ENCODE data around the gene MGRN1. TPM values are rescaled to one million over a fixed set of nuclear protein-coding genes. Genes with fewer than 3 reads are reported as not detected.

The MGRN1 gene
- total and polyA plus RNA-seq, 8 donors, result 13.2 to 469 (median 56.1) TPM

- intact Hi-C loops (cut with DNase I; ENCODE audit: low total_unique reads), result no loop called here
Observed at GRCh38 chr16:4677994-4678393, 53.4 kb downstream of the MGRN1 start.

GRCh38 chr16:4678596-4678995, 54.0 kb downstream of the MGRN1 start:
- H3K27ac ChIP-seq, result peak overlapping the region; percentile 33 to 90 (median 87)
- intact Hi-C loops (cut with DNase I; ENCODE audit: low total_unique reads), result no loop called here
- H3K4me3 ChIP-seq, result no peak overlapping the region
- H3K9me3 ChIP-seq, result no peaks in the 10 kb centered on the region
- TF ChIP-seq EP300 (IDR thresholded peaks at IDR 0.05) (no peak), POLR2A (IDR thresholded peaks at IDR 0.05) (no peak), POLR2AphosphoS5 (IDR thresholded peaks at IDR 0.05) (no peak), CTCF (IDR thresholded peaks at IDR 0.05) (no peak)
- no peak for DNase-seq
- 67 to 88% (median 82%) methylated on average over 6 of the region's 6 CpGs for WGBS, 5 donors
- H3K27me3 ChIP-seq, result no peaks in the 10 kb centered on the region
- peaks cover 30 to 70% (median 42%) of the 10 kb centered on the region in 4 donors for H3K4me1 ChIP-seq
- peaks cover 15 to 95% (median 85%) of the 10 kb centered on the region in 4 donors for H3K36me3 ChIP-seq

More at GRCh38 chr16:4677994-4678393, 53.4 kb downstream of the MGRN1 start:
- WGBS, 5 donors, result 90 to 98% (median 92%) methylated on average over 8 to 9 of the region's 9 CpGs
- DNase-seq, result no peak
- Histone ChIP-seq H3K27me3 (no peaks in the 10 kb centered on the region), H3K27ac (peak overlapping the region in 2 of 5 donors; percentile 85 to 90), H3K36me3 (peaks cover 18 to 95% (median 85%) of the 10 kb centered on the region in 4 donors), H3K4me1 (peaks cover 30 to 66% (median 40%) of the 10 kb centered on the region in 4 donors), H3K4me3 (no peak overlapping the region), H3K9me3 (no peaks in the 10 kb centered on the region)
- TF ChIP-seq EP300 (IDR thresholded peaks at IDR 0.05), result no peak
- no peak for TF ChIP-seq POLR2AphosphoS5 (IDR thresholded peaks at IDR 0.05)
- no peak for TF ChIP-seq POLR2A (IDR thresholded peaks at IDR 0.05)
- no peak for TF ChIP-seq CTCF (IDR thresholded peaks at IDR 0.05)

GRCh38 chr16:4679156-4679849, 54.7 kb downstream of the MGRN1 start:
- Histone ChIP-seq H3K27me3 (no peaks in the 10 kb centered on the region), H3K4me1 (peaks cover 30 to 72% (median 42%) of the 10 kb centered on the region in 4 donors), H3K4me3 (peak overlapping the region; percentile 16 to 43 (median 24)), H3K36me3 (peaks cover 21 to 95% (median 85%) of the 10 kb centered on the region in 4 donors), H3K9me3 (no peaks in the 10 kb centered on the region), H3K27ac (peak overlapping the region; percentile 82 to 90 (median 87))
- intact Hi-C loops (cut with DNase I; ENCODE audit: low total_unique reads), result no loop called here
- TF ChIP-seq CTCF (IDR thresholded peaks at IDR 0.05) (no peak), EP300 (IDR thresholded peaks at IDR 0.05) (no peak), POLR2A (IDR thresholded peaks at IDR 0.05) (no peak), POLR2AphosphoS5 (IDR thresholded peaks at IDR 0.05) (no peak)
- WGBS, 5 donors, result 30 to 56% (median 42%) methylated on average over 18 to 20 of the region's 20 CpGs
- peak; percentile 76 to 80 for DNase-seq

- H3K4me1 ChIP-seq, result peaks cover 30 to 72% (median 42%) of the 10 kb centered on the region in 4 donors
- peaks cover 28 to 98% (median 90%) of the 10 kb centered on the region in 4 donors for H3K36me3 ChIP-seq
- peak; percentile 76 to 91 for DNase-seq
- H3K4me3 ChIP-seq, result peak overlapping the region; percentile 16 to 43 (median 24)
- H3K27me3 ChIP-seq, result no peaks in the 10 kb centered on the region
- no peaks in the 10 kb centered on the region for H3K9me3 ChIP-seq
- intact Hi-C loops (cut with DNase I; ENCODE audit: low total_unique reads), result no loop called here
- TF ChIP-seq EP300 (IDR thresholded peaks at IDR 0.05), result no peak
- peak in 2 of 3 donors; percentile 45 to 68 for TF ChIP-seq POLR2AphosphoS5 (IDR thresholded peaks at IDR 0.05)
- WGBS, 5 donors, result 26 to 55% (median 37%) methylated on average over 47 of the region's 47 CpGs
- peak overlapping the region; percentile 82 to 90 (median 87) for H3K27ac ChIP-seq
Observed at GRCh38 chr16:4679850-4680636, 55.4 kb downstream of the MGRN1 start.
